ENCODE measurements around the gene NCK2. TPM values are rescaled to one million over a fixed set of nuclear protein-coding genes. Genes with fewer than 3 reads are reported as not detected.
A peak's percentile ranks its signal among the peaks of the same experiment; 100 is the strongest.

Gene NCK2
- total RNA-seq, 4 donors from 2014 or later = 59.8 to 130 (median 96.2) TPM

DNA sequence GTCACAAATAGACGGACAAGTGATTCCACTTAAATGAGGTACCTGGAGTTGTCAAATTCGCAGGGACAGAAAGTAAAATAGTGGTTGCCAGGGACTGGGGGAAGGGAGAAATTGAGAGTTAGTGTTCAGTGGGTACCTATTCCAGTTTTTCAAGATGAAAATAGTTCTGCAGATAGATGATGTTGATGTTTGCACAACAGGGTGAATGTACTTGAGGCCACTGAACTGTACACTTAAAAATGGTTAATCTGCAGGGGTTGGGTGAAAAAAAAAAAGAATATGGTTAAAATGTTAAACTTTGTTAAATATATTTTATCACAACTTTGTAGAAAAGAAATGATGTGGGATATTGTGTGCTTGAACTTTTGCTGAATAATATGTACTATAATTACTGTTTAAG, 102.3 kb downstream of the NCK2 start:
- no peak for DNase-seq (ENCODE audit: extremely low spot score)
- no peaks in the 10 kb centered on the region for H3K27me3 ChIP-seq
- intact Hi-C loops (cut with DNase I) = no loop called here
- H3K4me1 ChIP-seq = peaks cover 7 to 16% (median 11%) of the 10 kb centered on the region in 4 donors
- no peaks in the 10 kb centered on the region for H3K9me3 ChIP-seq
- no peak for TF ChIP-seq POLR2AphosphoS5 (IDR thresholded peaks at IDR 0.05)
- no peak for TF ChIP-seq EP300 (IDR thresholded peaks at IDR 0.05)
- TF ChIP-seq POLR2A (IDR thresholded peaks at IDR 0.05; ENCODE audit: low read depth) = no peak
- TF ChIP-seq, protein P1, sequence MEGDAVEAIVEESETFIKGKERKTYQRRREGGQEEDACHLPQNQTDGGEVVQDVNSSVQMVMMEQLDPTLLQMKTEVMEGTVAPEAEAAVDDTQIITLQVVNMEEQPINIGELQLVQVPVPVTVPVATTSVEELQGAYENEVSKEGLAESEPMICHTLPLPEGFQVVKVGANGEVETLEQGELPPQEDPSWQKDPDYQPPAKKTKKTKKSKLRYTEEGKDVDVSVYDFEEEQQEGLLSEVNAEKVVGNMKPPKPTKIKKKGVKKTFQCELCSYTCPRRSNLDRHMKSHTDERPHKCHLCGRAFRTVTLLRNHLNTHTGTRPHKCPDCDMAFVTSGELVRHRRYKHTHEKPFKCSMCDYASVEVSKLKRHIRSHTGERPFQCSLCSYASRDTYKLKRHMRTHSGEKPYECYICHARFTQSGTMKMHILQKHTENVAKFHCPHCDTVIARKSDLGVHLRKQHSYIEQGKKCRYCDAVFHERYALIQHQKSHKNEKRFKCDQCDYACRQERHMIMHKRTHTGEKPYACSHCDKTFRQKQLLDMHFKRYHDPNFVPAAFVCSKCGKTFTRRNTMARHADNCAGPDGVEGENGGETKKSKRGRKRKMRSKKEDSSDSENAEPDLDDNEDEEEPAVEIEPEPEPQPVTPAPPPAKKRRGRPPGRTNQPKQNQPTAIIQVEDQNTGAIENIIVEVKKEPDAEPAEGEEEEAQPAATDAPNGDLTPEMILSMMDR (IDR thresholded peaks at IDR 0.05) = no peak
- no peak overlapping the region for H3K27ac ChIP-seq (replicated peaks in 1 of 4)
- WGBS = 97% methylated on average over 2 of the region's 2 CpGs
- no peaks in the 10 kb centered on the region for H3K36me3 ChIP-seq
- H3K4me3 ChIP-seq = no peak overlapping the region

DNA sequence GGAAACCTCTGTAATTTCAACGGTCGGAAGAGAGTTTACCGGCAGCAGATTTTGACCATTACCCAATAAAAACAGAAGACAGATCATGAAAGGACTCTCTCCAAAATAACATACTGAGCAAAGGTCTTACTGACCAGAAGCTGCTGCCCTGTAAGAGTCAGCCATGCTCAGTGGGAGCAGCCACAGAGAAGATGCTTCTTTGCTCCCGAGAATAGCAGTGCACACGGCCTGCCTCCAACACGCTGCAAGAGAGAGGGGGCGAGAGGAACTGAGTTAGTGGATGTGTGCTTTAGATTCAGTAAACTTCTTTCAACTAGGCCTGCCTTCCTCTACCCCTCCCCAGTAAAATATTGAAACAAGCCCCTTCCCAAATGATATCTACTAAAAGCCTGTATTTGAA, 103.7 kb downstream of the NCK2 start:
- Histone ChIP-seq H3K4me3 (no peak overlapping the region), H3K27me3 (no peaks in the 10 kb centered on the region), H3K4me1 (peaks cover 5 to 9% (median 8%) of the 10 kb centered on the region in 4 donors), H3K27ac (replicated peaks in 1 of 4) (no peak overlapping the region), H3K36me3 (no peaks in the 10 kb centered on the region), H3K9me3 (no peaks in the 10 kb centered on the region)
- 84% methylated on average over 7 of the region's 7 CpGs for WGBS
- TF ChIP-seq POLR2A (IDR thresholded peaks at IDR 0.05; ENCODE audit: low read depth) (no peak), POLR2AphosphoS5 (IDR thresholded peaks at IDR 0.05) (no peak), EP300 (IDR thresholded peaks at IDR 0.05) (no peak)
- TF ChIP-seq, protein P1 (IDR thresholded peaks at IDR 0.05) = no peak
- intact Hi-C loops (cut with DNase I) = no loop called here
- DNase-seq (ENCODE audit: extremely low spot score) = no peak

GRCh38 chr2:105849431-105850179, 104.9 kb downstream of the NCK2 start:
- WGBS = 95% methylated on average over 4 of the region's 4 CpGs
- Histone ChIP-seq H3K4me1 (peaks cover 0 to 7% (median 3%) of the 10 kb centered on the region in 4 donors), H3K36me3 (no peaks in the 10 kb centered on the region), H3K27ac (replicated peaks in 1 of 4) (no peak overlapping the region), H3K27me3 (no peaks in the 10 kb centered on the region), H3K9me3 (no peaks in the 10 kb centered on the region), H3K4me3 (no peak overlapping the region)
- DNase-seq (ENCODE audit: extremely low spot score) = peak; percentile 89
- TF ChIP-seq POLR2A (IDR thresholded peaks at IDR 0.05; ENCODE audit: low read depth) (no peak), EP300 (IDR thresholded peaks at IDR 0.05) (no peak), POLR2AphosphoS5 (IDR thresholded peaks at IDR 0.05) (no peak)
- TF ChIP-seq, protein P1 (IDR thresholded peaks at IDR 0.05) = no peak
- intact Hi-C loops (cut with DNase I) = no loop called here

DNA sequence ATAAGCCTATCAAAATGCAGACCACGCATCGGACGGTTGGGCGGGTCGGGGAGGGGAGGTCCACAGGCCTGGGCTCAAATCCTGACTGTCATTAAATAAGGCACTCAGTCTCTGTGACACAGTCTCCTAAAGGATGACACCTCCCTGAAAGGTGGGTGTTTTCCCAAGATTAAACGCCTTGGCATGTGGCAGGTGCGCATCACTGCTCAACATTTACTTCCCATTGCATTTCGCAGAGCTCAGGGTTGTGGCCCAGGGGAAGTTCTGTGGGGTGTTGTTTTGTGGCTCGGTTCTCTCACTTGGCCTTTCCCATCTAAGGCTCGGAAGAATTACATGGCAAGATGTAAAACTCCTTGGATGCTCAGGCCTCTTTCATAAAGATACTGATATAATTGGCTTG, 107.4 kb downstream of the NCK2 start:
- peaks cover 0 to 12% (median 5%) of the 10 kb centered on the region in 4 donors for H3K36me3 ChIP-seq
- intact Hi-C loops (cut with DNase I) = no loop called here
- H3K27ac ChIP-seq (replicated peaks in 1 of 4) = no peak overlapping the region
- no peaks in the 10 kb centered on the region for H3K27me3 ChIP-seq
- H3K9me3 ChIP-seq = no peaks in the 10 kb centered on the region
- TF ChIP-seq POLR2A (IDR thresholded peaks at IDR 0.05; ENCODE audit: low read depth) (no peak), POLR2AphosphoS5 (IDR thresholded peaks at IDR 0.05) (no peak), EP300 (IDR thresholded peaks at IDR 0.05) (no peak)
- TF ChIP-seq, protein P1 (IDR thresholded peaks at IDR 0.05) = no peak
- peaks cover 0 to 7% (median 3%) of the 10 kb centered on the region in 4 donors for H3K4me1 ChIP-seq
- 91% methylated on average over 10 of the region's 10 CpGs for WGBS
- no peak overlapping the region for H3K4me3 ChIP-seq
- peak; percentile 57 for DNase-seq (ENCODE audit: extremely low spot score)
